HG02884 (cell line): ENCODE measurements around the gene DNMT3A.

Experiments used
- ATAC-seq: cut with Tn5 transposase; IDR thresholded peaks from one replicate; pipeline ENCODE4 v1.9.1; 2021; ENCODE audit warnings: mild to moderate bottlenecking, moderate library complexity; ENCODE audit not compliant: unreplicated experiment

DNMT3A gene

DNA sequence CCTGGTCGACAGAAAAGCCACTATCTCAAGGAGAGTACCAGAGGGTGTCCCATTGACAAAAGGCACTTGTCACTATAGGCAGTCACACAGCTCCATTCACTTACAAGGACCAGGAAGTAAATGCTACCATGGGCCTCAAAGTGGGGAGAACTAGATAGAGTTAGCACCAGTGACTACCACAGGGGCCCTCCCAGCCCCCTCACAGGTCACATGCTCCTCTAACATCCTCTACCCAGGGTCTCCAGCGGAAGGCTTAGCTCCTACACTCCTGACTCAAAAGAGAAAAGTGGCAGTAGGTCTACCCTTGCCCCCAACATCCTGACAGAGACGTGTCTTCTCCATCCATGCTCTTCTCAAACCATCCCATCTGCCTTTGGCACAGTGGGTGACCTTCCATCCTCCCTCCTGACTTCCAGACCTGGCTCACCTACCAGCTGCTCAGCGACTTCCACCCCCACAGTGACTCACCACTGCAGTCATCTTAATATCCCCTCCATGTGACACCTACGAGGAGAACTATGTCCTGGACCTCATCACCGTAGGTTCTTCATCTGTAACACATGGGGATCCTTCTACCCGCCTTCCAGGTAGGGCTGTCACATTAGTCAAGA lies 5.6 kb upstream of the DNMT3A start:
- ATAC-seq: no peak

DNA sequence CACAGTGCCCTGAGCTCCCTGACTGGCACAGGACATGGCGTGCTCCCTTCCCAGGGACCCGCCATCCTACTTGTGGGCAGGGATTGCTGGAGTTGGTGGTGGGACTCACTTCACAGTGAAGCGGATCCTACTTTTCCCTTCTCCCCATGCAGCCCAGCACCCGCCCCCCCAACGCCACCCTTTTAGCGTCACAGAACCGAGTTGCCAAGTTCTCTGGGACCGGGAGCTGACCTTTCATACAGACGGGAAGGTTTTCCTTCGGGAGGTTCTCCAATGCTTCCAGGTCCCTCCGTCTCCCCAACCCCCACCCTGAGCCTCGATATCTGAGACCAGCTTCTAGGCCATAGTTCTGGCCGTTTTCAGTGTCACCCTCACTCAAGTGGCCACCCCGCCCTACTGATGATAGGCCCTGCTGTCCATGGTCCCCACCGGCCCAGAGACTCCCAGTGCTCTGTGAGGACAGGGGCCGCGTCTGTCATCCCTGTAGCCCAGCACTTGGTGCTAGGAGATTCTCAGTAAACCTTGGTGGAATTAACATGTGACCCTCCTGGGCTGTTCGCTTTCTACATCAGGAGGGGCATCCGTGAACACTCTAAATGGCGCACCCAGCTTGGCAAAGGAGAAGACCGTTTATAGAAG lies 1.6 kb upstream of the DNMT3A start:
- ATAC-seq: no peak

DNA sequence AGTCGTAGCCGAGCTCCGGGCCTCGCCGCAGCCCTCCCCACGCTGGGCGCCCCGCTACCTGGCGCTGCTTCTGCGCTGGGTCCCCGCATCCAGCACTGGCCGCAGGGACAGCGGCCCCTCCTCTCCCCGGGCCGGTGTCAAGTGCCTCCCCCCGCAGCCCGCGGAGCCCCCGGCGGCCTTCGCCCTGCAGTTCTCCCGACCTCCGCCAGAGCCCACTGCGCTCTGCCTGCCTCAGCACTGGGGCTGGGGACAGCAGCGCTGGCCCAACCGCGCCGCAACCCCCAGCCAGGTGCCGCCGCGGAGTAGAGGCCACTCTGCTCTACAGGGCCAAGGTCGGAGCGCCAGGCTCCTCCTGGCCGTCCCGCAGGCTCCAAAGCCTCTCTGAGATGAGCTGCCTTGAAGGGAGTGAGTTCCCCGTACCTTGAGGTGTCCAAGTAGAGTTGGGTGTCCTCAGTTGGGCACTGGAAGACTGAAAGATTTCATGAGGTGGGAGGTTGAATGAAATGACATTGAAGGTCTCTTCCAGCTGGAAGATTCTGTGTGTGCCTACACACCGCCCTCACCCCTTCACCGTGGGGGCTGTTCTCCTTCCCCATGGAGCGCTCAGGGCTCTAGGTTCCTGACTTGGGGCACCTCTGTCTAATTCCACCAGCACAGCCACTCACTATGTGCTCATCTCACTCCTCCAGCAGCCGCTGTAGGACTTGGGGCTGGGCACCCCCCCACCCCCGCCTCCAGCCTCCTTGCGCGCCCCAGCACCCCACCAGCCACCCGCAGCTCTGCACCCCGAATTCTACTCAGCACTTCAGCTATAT lies 854 bp upstream of the DNMT3A start:
- peak; percentile 76 for ATAC-seq

DNA sequence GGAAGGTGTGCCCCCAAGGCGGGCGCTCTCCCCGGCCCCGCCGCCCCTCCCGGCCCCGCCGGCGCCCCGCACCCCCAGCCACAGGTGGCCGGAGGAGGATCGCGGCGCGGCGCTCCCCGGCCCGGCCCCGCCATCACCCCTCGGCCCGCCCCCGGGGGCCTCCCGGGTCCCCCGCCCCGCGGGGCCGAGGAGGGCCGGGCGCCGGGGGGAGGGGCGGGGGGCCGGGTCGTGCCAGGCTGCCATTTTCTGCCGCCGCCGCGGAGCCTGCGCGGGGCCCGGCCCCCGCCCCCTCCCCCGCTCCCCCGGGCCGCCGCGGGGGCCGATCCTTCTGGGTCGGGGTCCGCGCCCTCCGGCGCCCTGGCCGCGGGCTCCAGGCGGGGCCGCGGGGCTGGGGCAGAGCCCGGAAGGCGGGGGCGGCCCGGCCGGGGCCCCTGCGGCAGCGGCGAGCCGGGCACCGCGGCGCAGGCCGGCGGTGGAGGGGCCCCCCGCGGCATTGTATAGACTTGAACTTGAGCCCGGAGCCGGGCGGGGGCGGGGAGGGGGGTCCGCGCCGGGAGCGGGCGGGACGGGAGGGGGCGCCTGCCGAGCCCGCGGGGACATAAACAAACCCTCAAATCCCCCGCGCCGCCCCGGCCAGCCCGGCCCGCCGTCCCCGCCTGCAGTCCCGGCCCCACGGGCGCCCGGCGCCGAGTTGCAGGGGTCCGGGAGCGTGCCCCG lies 556 bp downstream of the DNMT3A start:
- no peak for ATAC-seq

DNA sequence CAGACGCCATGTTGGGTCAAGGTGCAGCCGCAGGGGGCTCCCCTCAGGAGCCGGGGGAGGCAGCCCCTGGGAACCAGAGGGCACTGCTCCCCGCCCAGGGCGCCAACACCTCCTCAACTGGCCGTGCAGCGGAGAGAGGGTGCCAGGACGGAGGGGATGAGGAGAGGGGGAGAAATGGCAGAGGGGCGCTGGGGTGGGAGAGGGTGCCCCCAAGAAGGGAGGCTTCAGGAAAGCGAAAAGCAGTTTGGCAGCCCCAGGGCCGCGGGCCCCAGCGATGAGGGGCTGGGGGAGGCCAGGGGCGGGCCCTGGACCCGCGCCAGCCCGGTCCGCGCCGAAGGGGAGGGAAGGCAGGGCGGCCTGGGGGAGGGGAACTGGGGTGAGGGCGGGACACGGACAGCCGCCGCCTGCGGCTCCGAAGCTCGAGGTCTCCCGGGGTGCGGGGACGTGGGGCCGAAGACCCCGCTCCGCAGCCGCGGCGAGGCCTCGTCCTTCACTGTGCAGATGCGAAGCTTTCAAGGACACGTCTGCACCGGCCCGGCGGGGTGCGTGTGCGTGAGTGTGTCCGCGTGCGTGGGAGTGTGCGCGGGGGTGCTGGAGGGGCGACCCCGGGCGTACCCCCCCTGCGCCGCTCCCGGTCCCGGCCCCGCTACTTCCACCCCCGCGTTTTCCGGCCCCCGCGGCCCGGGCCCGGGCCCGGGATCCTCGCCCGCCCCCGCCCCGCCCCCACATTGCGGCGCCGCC lies 1.4 kb downstream of the DNMT3A start:
- no peak for ATAC-seq

DNA sequence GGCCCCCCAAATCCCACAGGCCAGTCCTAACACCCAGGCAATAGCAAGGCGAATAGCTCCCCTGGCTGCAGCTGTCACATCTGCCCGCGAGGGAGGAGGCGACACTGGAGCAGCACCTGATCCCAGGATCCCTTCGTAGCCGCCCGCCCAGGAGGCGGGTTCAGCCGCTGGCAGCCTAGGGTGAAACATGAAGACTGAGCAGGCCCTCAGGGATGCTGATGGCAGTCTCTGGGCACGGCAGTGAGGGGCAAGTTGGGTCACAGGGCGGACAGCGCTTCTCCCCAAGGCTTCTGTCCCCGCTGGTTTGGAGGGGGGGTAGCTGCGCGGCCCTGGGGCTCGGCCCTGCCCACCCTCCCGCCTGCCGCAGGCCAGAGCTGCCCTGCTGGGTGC lies 1.9 kb downstream of the DNMT3A start:
- ATAC-seq: no peak

DNA sequence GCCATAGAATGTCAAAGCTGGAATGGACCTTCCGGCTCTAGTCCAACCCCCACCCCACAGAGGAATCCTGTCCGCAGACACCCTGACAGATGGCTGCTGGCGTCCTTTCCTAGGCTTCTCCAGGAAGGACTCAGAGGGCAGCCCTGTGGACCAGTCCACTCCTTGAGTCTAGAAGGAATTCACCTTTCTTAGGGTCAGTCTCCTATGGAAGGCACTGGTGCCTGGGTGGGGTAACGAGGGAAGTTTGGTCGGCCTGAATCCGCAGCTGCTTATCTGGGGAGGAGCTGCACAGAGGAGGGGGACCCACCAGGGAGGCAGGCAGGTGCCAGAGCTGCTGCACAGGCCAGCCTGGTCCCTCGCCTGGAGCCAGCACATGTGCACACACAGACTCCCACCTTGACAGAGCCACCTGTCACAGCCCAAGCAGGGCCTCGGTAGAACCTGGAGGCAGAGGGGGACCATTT lies 2.5 kb downstream of the DNMT3A start:
- ATAC-seq: no peak

DNA sequence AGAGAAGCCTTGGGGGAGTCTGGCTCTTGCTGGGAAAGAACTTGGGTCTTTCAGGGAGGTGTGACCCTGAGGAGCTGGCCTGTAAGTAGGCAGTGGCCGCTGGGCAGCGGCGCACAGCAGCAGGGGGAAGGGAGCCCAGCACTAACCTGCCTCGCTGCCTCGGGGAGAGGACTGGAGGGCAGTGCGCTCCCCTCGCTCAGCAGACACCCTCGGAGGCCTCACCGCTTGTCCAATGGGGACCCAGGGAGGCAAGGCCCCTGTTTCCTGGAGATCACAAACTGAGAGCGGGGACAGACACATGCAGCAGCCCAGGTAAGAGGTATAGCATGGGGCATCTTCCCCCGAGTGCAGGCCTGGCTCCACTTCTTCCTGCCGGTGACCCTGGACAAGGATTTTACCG lies 3.3 kb downstream of the DNMT3A start:
- ATAC-seq: no peak

DNA sequence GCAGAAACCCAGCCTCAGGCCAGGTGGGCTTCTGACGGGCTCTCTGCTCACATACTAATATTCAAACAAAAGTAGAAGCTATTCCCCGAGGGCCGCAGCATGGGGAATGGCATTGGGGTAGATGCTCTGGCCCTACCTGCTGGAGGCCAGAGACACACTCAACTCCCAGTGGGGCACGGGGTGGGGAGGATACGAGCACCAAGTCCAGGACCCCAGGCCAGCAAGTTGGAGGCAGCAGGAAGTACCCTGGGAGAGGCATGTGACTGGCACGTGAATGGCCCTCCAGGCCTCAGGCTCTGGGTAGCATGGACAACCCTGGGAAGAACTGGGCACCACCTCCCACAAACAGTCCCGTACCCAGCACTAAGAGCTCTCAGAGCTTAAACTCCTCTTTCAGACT lies 3.8 kb downstream of the DNMT3A start:
- no peak for ATAC-seq

DNA sequence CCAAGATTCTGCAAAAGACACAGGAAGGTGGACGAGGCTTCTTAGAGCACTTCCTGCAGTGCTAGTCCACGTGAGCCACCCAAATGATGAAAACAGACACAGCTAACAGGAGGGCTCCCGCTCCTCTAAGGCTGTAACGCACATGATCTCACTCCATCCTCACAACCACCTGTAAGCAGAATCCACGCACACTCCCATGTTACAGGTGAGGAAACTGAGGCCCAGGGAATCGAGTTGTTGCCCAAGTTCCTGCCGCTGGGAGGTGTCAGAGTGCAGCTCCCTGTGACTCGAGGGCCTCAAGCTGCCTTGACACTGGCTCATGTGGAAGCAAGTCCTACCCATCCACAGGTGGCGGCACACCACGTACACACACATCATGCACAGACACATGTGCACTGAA lies 4.4 kb downstream of the DNMT3A start:
- ATAC-seq: no peak

DNA sequence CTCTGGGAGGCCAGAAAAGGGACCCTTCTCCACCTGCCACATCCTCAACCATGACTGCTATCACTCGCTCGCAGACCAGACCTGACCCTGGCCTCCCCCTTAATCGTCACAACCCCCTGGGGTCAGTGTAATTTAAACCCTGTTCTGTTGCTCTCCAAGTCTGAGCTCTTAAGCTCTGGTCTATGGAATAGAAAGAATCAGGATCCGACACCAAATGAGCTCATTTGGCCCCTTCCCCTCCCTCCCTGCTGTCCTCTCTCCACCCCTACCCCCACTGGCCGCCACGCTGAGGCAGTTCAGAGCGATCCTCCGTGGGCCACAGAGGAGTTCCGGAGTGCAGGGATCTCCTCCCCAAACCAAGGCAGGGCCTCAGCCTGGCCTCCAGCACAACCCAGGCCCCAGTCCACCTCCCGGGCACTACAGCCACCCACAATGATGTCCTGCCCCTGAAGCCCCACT lies 5.3 kb downstream of the DNMT3A start:
- no peak for ATAC-seq

DNA sequence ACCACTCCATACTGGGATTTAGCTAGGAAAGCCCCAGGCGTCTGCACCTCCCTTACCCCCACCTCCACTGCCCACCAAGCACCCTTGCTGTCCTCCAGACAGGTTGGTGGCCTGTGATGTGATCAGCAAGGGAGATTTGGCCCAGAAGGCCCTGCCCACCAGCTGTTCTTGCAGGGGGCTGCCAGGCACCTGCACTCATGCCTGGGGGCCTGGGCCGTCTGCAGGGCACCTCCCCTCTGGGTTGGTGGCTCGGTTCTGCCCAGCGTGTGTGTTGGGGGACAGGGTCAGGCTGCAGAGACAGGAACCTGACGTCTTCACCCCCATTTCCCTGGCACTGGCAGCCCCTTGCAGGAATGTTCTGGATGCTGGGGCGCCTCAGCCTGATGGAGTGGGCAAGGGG lies 5.8 kb downstream of the DNMT3A start:
- ATAC-seq: no peak

DNA sequence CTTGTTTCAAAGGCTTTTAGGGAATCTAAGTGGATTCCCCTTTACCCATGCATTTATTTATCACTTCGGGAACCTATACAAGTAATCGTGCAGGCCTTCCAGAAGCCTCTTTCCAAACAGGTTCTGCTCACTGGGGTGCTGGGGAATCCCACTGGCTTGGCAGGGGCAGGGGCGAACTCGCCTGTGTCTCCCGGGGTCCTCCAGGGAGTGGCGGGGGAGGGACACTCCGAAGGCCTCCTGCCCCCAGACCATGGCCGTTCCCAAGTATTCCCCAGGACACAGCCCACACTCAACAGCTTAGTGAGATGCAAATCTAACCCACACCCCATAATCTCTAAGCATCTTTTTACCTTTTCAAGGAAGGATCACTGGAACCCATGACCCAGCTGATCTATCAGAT lies 6.5 kb downstream of the DNMT3A start:
- ATAC-seq: no peak

DNA sequence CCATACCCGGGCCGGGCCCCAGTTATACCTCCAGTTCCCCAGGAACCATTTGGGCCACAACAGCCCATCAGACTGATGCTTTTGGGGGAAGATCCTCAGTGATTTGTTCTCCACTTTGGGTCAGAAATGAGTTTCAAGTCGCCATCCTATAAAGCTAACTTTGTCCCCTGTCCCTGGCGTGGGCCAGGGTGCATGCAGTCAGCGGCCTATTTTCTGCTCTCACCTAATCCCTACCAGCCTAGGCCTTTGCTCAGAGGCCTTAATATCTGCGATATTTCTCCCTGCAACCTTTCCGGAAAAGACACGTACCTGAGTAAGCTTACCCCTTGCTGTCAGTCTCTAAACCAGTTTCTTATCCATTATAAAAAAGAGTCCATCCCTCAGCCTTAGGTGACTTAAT lies 7.2 kb downstream of the DNMT3A start:
- no peak for ATAC-seq

DNA sequence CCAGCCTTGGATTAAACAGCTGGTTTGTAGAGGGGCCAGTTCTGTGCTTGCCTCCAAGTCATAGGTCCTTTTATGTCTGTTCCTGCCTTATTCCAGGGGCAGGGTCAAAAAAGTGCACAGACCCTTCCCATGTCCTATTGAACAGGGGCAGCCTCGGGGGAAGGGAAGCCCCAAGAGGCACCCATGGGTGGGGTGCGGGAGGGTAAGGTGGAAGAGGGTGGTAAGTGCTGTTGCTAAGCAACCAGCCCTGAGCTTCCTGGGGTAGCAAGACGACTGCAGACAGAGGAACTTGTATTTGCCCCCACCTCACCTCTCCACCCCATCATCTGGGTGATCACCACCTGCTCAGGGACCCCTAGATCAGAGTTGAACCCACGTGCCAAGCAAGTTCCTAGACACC lies 7.7 kb downstream of the DNMT3A start:
- no peak for ATAC-seq

DNA sequence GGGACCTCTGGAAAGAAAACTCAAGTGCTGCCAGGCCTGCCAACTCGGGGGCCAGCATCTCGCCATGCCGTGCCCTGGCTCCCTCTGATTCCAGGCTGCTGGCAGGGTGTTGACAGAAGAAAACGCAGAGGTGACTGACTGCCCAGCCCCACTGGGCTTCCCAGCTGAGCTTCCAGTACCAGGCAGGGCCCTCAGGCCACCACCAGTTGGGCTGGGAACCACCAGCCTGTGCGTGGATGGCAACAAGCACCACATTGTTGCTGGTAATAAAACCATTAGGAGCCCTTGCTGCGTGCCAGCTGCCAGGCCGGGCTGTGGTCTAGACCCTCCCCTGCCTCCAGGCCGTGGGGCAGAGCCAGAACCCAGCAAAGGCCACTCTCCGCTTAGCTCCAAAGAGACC lies 9.2 kb downstream of the DNMT3A start:
- ATAC-seq: no peak

DNA sequence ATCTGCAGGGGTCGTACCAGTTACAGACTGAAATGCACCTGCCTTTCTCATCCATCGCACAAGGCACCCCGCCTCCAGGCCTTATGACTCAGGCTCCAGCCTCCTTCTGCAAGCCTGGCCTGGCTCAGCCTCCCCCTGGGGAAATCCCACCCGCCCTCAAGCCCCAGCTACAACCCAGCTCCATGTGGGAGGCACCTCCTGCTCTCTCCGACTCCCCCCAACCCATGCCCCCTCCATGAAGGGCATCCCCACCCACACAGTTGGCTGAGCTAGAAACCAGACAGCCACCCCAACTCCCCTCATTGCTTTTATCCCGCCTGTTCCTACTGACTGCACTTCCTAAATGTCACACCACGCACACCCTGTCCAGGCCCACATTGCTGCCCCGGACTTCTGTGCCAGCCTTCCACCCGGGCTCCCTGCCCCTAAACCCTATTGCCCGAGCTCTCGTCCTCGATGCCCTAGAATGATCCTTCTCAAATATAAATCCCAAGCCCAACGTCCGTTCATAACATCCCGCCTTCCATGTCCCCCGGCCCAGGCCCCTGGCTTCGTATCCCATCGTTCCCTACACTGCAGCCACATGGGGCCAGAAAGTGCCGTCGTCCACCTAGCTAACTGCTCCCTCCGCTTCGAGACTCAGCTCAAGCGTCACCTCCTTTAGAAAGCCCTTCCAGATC lies 9.9 kb downstream of the DNMT3A start:
- ATAC-seq: no peak

DNA sequence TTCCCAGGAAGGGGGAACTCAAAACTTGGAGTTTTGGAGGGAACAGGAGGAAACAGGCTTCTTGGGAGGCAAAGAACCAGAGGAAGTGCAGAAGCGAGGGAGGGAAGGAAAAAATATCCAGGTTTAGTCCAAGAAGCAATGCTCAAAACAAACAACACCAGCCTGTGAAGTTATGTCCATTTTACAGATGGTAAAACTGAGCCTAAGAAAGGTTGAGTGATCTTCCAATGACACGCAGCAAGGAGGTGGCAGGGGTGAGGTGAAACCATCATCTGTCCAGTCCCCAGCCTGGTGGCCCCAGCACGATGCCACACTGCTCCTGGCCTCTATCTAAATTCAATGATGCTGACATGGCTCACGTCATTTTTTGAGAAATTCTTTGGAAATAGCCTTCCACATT lies 10.8 kb downstream of the DNMT3A start:
- ATAC-seq: no peak

DNA sequence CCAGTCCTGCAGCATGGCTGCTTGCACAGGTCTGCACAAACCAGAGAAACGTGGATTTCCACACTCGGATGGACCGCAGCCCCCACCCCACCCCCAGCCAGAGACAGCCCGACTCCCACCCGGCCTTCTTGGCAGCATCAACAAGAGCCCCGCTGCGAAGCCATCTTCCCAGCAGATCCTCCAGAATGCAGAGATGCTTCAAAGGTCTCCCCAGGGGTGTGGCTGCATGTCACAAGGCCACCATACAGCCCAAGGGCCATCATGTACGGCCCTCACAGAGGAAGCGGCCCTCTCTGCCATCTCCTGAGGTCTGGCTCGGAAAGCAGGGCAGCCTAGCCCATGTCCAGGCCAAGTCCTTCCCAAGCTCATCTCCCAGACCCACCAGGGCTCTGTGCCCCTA lies 11.5 kb downstream of the DNMT3A start:
- ATAC-seq: no peak
